HS-27A (cell line): ENCODE results near the gene RAI1.
A peak's percentile ranks its signal among the peaks of the same experiment; 100 is the strongest.
"Not testable (repeated sequence)": the region's sequence is repeated elsewhere in the genome, so short reads cannot be mapped to it uniquely, and the experiment has no call there.

Source experiments
- DNase-seq: peaks from one replicate; pipeline ENCODE4 v3.0.0-alpha.2; 2012; ENCODE audit warnings: low read depth, missing footprints

The RAI1 gene, protein sequence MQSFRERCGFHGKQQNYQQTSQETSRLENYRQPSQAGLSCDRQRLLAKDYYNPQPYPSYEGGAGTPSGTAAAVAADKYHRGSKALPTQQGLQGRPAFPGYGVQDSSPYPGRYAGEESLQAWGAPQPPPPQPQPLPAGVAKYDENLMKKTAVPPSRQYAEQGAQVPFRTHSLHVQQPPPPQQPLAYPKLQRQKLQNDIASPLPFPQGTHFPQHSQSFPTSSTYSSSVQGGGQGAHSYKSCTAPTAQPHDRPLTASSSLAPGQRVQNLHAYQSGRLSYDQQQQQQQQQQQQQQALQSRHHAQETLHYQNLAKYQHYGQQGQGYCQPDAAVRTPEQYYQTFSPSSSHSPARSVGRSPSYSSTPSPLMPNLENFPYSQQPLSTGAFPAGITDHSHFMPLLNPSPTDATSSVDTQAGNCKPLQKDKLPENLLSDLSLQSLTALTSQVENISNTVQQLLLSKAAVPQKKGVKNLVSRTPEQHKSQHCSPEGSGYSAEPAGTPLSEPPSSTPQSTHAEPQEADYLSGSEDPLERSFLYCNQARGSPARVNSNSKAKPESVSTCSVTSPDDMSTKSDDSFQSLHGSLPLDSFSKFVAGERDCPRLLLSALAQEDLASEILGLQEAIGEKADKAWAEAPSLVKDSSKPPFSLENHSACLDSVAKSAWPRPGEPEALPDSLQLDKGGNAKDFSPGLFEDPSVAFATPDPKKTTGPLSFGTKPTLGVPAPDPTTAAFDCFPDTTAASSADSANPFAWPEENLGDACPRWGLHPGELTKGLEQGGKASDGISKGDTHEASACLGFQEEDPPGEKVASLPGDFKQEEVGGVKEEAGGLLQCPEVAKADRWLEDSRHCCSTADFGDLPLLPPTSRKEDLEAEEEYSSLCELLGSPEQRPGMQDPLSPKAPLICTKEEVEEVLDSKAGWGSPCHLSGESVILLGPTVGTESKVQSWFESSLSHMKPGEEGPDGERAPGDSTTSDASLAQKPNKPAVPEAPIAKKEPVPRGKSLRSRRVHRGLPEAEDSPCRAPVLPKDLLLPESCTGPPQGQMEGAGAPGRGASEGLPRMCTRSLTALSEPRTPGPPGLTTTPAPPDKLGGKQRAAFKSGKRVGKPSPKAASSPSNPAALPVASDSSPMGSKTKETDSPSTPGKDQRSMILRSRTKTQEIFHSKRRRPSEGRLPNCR (N-terminal part only)

DNA sequence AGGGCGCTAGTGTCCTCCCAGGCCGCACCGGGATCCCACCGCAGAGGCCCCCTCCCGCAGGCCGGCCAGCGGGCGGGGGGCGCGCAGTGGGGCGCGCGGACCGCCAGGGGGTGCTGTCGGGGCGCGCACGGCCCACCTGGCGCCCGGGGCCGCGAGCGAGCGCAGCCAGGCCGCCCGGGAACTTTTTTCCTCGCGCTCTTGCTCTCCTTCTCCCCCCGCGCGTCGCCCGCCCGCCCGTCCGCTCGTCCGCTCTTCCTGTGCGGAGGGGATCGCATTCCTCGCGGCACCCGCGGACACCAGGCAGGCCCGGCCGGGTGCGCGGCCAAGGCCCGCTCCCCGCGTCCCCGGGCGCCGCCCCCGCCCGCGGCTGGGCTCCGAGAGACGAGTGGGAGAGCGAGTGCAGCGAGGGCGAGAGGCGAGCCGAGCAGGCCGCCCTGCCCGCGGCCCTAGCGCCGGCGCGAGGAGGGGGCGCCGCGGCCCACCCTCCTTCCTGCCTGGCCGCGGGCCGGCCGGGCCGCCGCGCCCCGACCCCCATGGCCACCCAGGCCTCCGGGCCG is at the start of gene RAI1:
TSS of gene RAI1 (plus strand) at position 272 of the 557 bp plus-strand sequence. CDS start 111,491 bp downstream, outside the sequence.
- no peak for DNase-seq

- DNase-seq: not testable (repeated sequence)
These were observed 48.6 kb upstream of the RAI1 start for GRCh38 chr17:17632690-17633089.

DNA sequence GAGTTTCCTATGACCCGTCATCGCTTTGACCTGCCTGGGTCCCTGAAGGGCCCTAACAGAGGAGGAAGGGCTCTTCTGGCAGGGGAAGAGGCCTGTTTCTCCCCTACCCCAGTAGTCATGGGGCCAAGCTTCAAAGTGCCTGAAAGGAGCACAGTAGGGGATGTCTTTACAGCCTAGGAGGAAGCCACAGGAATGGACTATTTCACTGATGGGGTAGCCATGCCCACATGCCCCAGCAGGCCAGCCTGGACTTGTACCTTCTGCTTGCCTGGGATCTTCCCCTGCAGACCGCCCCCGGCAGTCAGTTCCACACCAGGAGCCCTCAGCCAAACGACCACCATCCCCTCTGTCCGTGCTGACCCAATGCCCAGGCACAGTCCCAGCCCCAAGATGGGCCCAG is 47.9 kb upstream of the RAI1 start:
- no peak for DNase-seq

DNA sequence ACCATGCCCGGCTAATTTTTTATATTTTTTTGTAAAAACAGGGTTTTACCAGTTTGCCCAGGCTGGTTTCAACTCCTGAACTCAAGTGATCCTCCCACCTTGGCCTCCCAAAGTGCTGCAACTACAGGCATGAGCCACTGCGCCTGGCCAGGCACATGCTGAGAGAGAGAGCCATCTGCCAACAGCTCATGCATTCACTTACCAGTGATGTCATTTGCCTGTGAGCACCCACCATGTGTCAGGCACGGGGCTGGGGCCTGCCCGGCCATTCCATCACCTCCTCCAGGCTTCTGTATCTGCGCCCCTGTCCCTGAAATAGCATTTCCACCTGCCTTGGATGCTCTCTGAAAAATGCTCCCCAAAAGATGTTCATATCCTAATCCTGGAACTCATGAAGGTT is 46.1 kb upstream of the RAI1 start:
- DNase-seq: no peak

DNA sequence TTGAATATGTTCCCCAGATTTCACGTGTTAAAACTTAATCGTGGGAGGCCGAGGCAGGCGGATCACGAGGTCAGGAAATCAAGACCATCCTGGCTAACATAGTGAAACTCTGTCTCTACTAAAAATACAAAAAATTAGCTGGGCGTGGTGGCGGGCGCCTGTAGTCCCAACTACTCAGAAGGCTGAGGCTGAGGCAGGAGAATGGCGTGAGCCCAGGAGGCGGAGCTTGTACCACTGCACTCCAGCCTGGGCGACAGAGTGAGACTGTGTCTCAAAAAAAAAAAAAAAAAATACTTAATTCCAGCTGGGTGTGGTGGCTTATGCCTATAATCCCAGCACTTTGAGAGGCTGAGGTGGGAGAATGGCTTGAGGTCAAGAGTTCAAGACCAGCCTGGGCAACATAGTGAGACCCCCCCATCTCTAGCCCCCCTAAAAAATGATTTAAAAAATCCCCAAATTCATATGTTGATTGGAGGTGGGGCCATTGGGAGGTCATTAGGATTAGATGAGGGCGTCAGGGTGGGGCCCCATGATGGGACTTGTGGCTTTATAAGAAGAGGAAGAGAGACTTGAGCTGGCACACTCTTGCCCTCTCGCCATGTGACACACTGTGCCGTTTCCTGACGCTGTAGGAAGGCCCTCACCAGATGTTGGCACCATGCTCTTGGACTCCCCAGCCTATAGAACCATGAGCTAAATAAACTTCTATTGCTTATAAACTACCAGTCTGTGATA is 45.6 kb upstream of the RAI1 start:
- not testable (repeated sequence) for DNase-seq

DNA sequence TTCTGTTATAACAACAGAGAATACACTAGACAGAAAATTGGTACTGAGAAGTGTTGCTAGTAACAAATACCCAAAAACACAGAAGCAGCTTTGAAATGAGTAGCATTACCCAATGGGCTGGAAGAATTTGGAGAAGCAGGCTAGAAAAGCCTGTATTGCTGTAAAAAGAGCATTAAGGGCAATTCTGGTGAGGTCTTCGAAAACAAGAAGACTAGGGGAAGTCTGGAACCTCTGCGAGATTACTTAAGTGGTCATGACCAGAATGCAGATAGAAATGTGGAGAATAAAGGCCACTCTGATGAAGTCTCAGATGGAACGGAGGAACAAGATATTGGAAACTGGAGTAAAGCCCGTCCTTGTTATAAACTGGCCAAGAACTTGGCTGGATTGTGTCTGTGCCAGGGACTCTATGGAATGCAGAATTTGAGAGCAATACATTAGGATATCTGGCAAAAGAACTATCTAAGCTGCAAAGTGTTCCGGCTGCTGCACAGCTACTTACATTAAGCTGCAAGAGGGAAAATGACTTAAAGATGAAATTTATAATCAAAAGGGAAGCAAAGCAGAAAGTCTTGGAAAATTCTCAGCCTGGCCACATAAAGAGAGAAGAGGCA is 44.9 kb upstream of the RAI1 start:
- DNase-seq: no peak

DNA sequence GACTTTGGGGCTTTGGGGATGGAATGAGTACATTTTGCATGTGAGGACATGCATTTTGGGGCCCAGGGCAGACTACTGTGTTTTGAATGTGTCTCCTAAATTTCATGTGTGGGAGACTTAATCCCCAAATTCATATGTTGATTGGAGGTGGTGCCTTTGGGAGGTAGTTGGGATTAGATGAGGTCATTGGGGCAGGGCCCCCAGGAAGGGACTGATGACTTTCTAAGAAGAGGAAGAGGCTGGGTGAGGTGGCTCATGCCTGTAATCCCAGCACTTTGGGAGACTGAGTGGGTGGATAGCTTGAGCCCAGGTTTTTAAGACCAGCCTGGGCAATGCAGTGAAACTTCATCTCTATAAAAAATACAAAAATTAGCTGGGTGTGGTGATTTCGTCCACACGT is 42.8 kb upstream of the RAI1 start:
- no peak for DNase-seq

DNA sequence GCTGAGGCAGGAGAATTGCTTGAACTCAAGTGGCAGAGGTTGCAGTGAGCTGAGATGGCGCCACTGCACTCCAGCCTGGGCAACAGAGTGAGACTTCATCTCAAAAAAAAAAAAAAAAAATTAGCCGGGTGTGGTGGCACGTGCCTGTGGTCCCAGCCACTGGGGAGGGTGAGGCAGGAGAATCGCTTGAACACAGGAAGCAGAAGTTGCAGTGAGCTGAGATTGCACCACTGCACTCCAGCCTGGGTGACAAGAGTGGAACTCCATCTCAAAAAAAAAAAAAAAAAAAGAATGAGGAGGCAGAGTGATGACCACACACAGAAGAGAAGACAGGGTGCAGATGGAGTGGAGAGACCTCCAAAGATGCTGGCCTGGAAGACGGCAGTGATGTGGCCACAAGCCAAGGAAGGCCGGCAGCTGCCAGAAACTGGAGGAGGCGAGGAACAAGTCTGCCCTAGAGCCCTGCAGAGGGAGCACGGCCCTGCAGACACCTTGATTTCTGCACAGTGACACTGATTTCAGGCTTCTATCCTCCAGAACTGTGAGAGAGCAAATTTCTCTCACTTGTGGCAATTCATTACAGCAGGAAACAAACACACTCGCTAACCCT is 41.5 kb upstream of the RAI1 start:
- not testable (repeated sequence) for DNase-seq

DNA sequence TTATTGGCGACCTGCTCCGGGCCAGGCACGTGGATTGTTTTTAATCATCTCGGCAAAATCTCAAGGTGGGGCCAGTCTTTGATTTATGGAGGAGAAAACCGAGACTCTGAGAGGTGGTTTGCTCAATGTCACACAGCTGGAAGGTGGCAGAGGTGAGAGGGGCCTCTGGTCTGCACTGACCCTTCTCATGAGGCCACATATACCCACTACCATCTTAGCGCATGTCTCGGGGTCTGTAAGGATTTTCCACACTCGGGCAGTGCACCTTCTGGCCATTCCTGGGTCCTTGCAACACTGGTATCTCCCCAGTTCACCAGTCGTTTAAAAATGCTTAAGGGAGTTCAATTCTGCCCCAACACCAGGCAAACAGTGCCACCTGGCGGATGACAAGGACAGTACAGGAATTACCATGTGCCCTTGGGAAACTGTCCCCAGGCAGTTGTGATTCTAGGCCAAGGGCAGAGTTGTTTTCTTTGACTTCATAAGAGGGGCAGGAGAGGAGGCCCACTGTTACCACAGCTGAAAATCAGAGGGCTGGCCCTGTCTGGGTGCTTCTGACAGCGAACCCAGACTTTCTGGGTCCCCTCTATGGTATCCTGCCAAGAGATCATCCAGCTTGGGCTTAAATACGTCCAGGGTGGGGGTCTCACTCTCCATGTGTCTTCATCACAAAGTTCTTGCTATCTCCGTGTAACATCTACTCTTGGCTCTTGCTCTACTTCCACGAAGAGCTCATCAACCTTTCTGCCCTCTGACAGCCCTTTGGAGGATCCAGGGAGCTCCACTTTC is 39.4 kb upstream of the RAI1 start:
- peak; percentile 59 for DNase-seq

DNA sequence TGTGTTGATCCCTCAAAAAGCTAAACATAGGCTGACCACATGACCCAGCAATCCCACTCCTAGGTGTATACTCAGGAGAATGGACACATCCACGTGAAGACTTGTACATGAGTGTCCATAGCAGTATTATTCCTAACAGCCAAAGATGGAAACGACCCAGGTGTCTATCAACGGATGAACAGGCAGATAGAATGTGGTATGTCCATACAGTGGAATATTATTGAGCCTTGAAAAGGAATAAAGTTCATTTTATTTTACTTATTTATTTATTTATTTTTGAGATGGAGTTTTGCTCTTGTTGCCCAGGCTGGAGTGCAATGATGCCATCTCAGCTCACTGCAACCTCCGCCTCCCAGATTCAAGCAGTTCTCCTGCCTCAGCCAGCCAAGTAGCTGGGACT is 36.1 kb upstream of the RAI1 start:
- DNase-seq: not testable (repeated sequence)

GRCh38 chr17:17645961-17646360 is 35.3 kb upstream of the RAI1 start:
- no peak for DNase-seq

GRCh38 chr17:17647524-17648178 is 33.6 kb upstream of the RAI1 start:
- no peak for DNase-seq

GRCh38 chr17:17648762-17649161 is 32.5 kb upstream of the RAI1 start:
- DNase-seq: no peak

DNA sequence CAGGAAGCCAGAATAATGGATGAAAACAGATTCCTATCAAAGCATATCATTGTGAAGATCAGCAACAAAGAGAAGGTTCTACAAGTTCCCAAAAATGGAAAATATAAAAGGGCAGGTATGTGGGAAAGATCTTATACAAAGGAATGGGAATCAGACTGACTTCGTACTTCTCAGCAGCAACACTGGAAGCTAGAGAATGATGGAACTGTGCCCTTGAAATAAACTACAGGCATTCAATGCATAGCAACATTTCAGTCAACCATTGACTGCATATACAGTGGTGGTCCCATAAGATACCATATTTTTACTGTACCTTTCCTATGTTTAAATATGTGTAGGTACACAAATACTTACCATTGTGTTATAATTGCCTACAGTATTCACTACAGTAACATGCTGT is 30.3 kb upstream of the RAI1 start:
- no peak for DNase-seq

- no peak for DNase-seq
These were observed 27.9 kb upstream of the RAI1 start for GRCh38 chr17:17653343-17653742.

DNA sequence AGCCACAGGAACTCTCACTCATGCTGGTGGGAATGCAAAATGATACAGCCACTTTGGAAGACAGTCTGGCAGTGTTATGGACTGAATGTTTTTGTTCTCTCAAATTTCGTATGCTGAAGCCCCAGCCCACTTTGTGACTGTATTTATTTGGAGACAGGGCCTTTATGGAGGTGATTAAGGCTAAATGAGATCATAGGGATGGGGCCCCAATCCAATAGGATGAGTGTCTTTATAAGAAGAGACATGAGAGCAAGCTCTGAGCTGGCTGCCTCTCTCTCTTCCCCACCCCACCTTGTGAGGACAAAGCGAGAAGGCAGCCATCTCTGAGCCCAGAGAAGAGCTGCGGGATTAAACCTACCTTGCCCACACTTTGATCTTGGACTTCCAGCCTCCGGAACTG is 21.9 kb upstream of the RAI1 start:
- DNase-seq: no peak

- DNase-seq: no peak
These were observed 20.1 kb upstream of the RAI1 start for GRCh38 chr17:17661134-17661533.

GRCh38 chr17:17661834-17662385 is 19.3 kb upstream of the RAI1 start:
- no peak for DNase-seq
